Endodermal cell (in vitro differentiated cells): ENCODE data around the gene CLCNKB. TPM values are rescaled to one million over a fixed set of nuclear protein-coding genes. Genes with fewer than 3 reads are reported as not detected.

Experiments used
- DNase-seq: peaks from one replicate; pipeline ENCODE4 v3.0.0-alpha.2; 2017
- H3K27ac ChIP-seq: 2 replicates; pipeline ENCODE4 v1.5.1; 2013; ENCODE audit warnings: mild to moderate bottlenecking, low read depth, low read length, moderate library complexity
- H3K27me3 ChIP-seq: 2 replicates; pipeline ENCODE4 v1.6.1; 2013; ENCODE audit warnings: mild to moderate bottlenecking, low read length, moderate library complexity; ENCODE audit not compliant: insufficient read depth, control insufficient read depth, poor library complexity, severe bottlenecking
- H3K36me3 ChIP-seq: 2 replicates; pipeline ENCODE4 v1.7.0; 2013; ENCODE audit warnings: mild to moderate bottlenecking, low read length, moderate library complexity; ENCODE audit not compliant: control insufficient read depth, insufficient read depth
- H3K4me1 ChIP-seq: one replicate; pipeline ENCODE4 v1.7.0; 2013; ENCODE audit warnings: low read length; ENCODE audit not compliant: control insufficient read depth, insufficient read depth
- H3K4me3 ChIP-seq: 2 replicates; pipeline ENCODE4 v1.5.1; 2013; ENCODE audit warnings: mild to moderate bottlenecking, low read length, moderate library complexity
- H3K9ac ChIP-seq: 2 replicates; pipeline ENCODE4 v1.6.1; 2013; ENCODE audit warnings: mild to moderate bottlenecking, low read length, moderate library complexity; ENCODE audit not compliant: poor library complexity, severe bottlenecking; ENCODE audit errors: extremely low read depth
- H3K9me3 ChIP-seq: 2 replicates; pipeline ENCODE4 v1.6.1; 2013; ENCODE audit warnings: mild to moderate bottlenecking, low read length, moderate library complexity; ENCODE audit not compliant: control insufficient read depth
- H3K27ac Mint-ChIP-seq: 2 replicates; pipeline ENCODE4 v1.8.0; 2020; ENCODE audit warnings: mixed read lengths
- H3K27me3 Mint-ChIP-seq: 2 replicates; pipeline ENCODE4 v1.8.0; 2021; ENCODE audit warnings: mild to moderate bottlenecking, mixed read lengths; ENCODE audit not compliant: insufficient read depth
- H3K36me3 Mint-ChIP-seq: 2 replicates; pipeline ENCODE4 v1.8.0; 2020; ENCODE audit warnings: low read depth, mixed read lengths
- H3K4me1 Mint-ChIP-seq: 2 replicates; pipeline ENCODE4 v1.8.0; 2020; ENCODE audit warnings: mixed read lengths
- H3K4me3 Mint-ChIP-seq: 2 replicates; pipeline ENCODE4 v1.8.0; 2020; ENCODE audit warnings: mild to moderate bottlenecking, moderate library complexity, mixed read lengths
- H3K9me3 Mint-ChIP-seq: 2 replicates; pipeline ENCODE4 v1.8.0; 2020; ENCODE audit warnings: mild to moderate bottlenecking, mixed read lengths
- WGBS, 2 experiments: methylation state at CpG; one replicate each; pipeline versions ENCODE4 v1.1.5 to v1.1.7; 2013; ENCODE audit warnings: missing lambda C conversion rate in 2 of 2, mixed read lengths in 1 of 2; ENCODE audit not compliant: insufficient coverage in 1 of 2, insufficient read length in 1 of 2; 5-methylcytosine and 5-hydroxymethylcytosine counted together
- total RNA-seq, 2 donors: library from RNA; stranded (reverse); fragmentation: NEBNext Ultra II Directional in 1 of 2; extraction: Animal tissue kit (Norgen Biotek cat#: 25700) in 1 of 2; gene quantifications; 2 replicates in 1 of 2; 3 replicates in 1 of 2; pipeline ENCODE4 v1.2.1, GENCODE V29; 2021
- TF ChIP-seq, protein P1 (sequence below): fragments of 200-600 bp; sonication (generic); conservative IDR thresholded peaks from 2 replicates; pipeline ENCODE4 v1.5.0; 2021; ENCODE audit warnings: antibody characterized with exemption, mild to moderate bottlenecking

Gene CLCNKB
- total RNA-seq, 2 donors from 2014 or later: 3.6 to 3.7 TPM

- Histone ChIP-seq H3K4me3 (no peak overlapping the region), H3K4me1 (no peaks in the 10 kb centered on the region), H3K36me3 (no peaks in the 10 kb centered on the region), H3K9ac (no peak overlapping the region), H3K9me3 (no peaks in the 10 kb centered on the region), H3K27me3 (no peaks in the 10 kb centered on the region), H3K27ac (no peak overlapping the region)
- H3K36me3 Mint-ChIP-seq: no peaks in the 10 kb centered on the region
- H3K27ac Mint-ChIP-seq: no peak overlapping the region
- H3K4me1 Mint-ChIP-seq: peaks cover 18% of the 10 kb centered on the region
- no peak for DNase-seq
- H3K27me3 Mint-ChIP-seq: peaks cover 21% of the 10 kb centered on the region
- WGBS, 2 experiments: 90 to 100% methylated on average over 1 to 4 of the region's 4 CpGs
- no peaks in the 10 kb centered on the region for H3K9me3 Mint-ChIP-seq
- no peak overlapping the region for H3K4me3 Mint-ChIP-seq
- TF ChIP-seq, protein P1, sequence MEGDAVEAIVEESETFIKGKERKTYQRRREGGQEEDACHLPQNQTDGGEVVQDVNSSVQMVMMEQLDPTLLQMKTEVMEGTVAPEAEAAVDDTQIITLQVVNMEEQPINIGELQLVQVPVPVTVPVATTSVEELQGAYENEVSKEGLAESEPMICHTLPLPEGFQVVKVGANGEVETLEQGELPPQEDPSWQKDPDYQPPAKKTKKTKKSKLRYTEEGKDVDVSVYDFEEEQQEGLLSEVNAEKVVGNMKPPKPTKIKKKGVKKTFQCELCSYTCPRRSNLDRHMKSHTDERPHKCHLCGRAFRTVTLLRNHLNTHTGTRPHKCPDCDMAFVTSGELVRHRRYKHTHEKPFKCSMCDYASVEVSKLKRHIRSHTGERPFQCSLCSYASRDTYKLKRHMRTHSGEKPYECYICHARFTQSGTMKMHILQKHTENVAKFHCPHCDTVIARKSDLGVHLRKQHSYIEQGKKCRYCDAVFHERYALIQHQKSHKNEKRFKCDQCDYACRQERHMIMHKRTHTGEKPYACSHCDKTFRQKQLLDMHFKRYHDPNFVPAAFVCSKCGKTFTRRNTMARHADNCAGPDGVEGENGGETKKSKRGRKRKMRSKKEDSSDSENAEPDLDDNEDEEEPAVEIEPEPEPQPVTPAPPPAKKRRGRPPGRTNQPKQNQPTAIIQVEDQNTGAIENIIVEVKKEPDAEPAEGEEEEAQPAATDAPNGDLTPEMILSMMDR: no peak
Measured at GRCh38 chr1:16066245-16066644, 22.7 kb downstream of the CLCNKB start.

- H3K4me1 Mint-ChIP-seq: peaks cover 18% of the 10 kb centered on the region
- DNase-seq: peak; percentile 80
- H3K36me3 Mint-ChIP-seq: no peaks in the 10 kb centered on the region
- Histone ChIP-seq H3K4me3 (no peak overlapping the region), H3K36me3 (no peaks in the 10 kb centered on the region), H3K9ac (peak overlapping the region; percentile 17), H3K27me3 (peaks cover 4% of the 10 kb centered on the region), H3K4me1 (no peaks in the 10 kb centered on the region), H3K9me3 (no peaks in the 10 kb centered on the region), H3K27ac (peak overlapping the region; percentile 67)
- peaks cover 31% of the 10 kb centered on the region for H3K27me3 Mint-ChIP-seq
- TF ChIP-seq, protein P1: no peak
- no peak overlapping the region for H3K4me3 Mint-ChIP-seq
- no peak overlapping the region for H3K27ac Mint-ChIP-seq
- WGBS, 2 experiments: 73 to 82% methylated on average over 4 to 6 of the region's 6 CpGs
- H3K9me3 Mint-ChIP-seq: no peaks in the 10 kb centered on the region
Measured at GRCh38 chr1:16067127-16067768, 23.7 kb downstream of the CLCNKB start.

GRCh38 chr1:16067933-16068332 lies 24.4 kb downstream of the CLCNKB start:
- 89 to 92% methylated on average over 13 of the region's 13 CpGs for WGBS, 2 experiments
- peaks cover 10% of the 10 kb centered on the region for H3K27me3 ChIP-seq
- no peaks in the 10 kb centered on the region for H3K36me3 ChIP-seq
- Mint-ChIP-seq H3K36me3 (no peaks in the 10 kb centered on the region), H3K4me3 (no peak overlapping the region), H3K27me3 (peaks cover 38% of the 10 kb centered on the region), H3K9me3 (no peaks in the 10 kb centered on the region), H3K4me1 (peaks cover 18% of the 10 kb centered on the region), H3K27ac (no peak overlapping the region)
- no peaks in the 10 kb centered on the region for H3K9me3 ChIP-seq
- no peak overlapping the region for H3K4me3 ChIP-seq
- no peaks in the 10 kb centered on the region for H3K4me1 ChIP-seq
- TF ChIP-seq, protein P1: no peak
- DNase-seq: no peak
- no peak overlapping the region for H3K9ac ChIP-seq
- peak overlapping the region; percentile 61 for H3K27ac ChIP-seq
